ENCODE data around the gene GPA33.

Gene GPA33

DNA sequence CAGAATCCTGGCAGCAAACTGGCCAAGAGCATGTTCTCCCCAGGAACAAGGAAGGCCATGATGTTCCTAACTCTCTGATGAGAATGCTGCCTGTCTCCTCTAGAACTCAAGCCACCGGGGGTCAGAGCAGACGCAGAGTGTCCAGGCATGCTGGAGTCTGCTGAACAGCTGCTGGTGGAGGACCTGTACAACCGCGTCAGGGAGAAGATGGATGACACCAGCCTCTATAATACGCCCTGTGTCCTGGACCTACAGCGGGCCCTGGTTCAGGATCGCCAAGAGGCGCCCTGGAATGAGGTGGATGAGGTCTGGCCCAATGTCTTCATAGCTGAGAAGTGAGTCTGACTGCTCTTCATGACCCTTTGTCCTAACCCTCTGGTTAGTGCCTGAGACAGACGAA, 27.0 kb upstream of the GPA33 start:
- no peak for DNase-seq

DNA sequence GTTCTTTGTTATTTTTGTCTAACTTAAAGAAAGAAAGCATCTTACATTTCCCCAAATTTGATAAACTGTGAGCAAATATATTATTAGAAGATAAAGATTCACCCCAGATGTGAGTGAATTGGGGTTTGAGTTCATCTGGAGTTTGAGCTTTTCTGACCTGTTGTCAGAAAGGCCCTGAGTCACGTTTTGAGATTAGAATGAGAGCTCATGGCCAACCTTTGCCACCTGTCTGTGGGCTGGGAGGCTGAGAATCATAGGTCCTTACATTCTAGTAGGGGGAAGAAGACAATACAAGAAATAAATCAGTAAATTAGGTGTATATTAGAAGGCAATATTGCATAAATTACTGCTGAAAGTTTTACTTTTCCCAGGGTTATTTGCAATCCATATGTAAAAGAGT, 26.0 kb upstream of the GPA33 start:
- no peak for DNase-seq

DNA sequence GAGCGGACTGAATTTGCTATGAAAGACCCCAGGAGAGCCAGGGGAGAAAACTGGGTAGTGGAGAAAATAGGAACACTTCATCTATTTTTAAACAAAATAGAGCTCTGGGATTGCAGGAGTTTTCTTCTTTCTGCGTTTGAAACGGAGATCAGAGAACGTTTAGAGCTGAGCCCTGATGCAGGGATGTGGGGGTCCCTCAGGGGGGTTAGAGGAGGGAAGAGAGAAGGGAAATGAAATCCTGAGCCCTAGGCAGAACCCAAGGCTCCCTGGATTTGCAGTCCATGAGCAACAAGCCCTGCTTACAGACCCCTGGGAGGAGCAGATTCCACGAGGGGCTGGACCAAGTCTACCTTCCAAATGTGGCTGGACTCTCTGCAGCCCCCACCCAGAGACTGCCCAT, 25.5 kb upstream of the GPA33 start:
- DNase-seq = no peak

DNA sequence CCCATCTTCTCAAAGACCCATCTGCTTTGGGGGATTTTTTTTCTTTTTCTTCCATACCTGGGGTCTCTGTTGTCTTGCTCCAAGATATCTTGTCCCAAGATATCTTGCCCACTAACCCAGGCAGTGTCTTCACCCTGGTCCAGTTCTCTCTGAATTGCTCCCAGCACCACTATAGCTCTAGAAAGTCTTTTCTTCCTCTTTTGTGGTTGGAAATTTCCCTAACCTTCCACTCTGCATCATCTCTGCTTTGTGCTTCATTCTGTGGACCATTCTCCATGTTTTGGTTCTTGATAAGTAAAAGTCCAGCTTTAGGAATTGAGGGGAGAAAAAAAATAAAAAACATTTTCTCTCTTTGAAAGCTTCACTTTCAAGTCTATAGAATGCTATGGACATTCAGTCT, 24.5 kb upstream of the GPA33 start:
- no peak for DNase-seq

DNA sequence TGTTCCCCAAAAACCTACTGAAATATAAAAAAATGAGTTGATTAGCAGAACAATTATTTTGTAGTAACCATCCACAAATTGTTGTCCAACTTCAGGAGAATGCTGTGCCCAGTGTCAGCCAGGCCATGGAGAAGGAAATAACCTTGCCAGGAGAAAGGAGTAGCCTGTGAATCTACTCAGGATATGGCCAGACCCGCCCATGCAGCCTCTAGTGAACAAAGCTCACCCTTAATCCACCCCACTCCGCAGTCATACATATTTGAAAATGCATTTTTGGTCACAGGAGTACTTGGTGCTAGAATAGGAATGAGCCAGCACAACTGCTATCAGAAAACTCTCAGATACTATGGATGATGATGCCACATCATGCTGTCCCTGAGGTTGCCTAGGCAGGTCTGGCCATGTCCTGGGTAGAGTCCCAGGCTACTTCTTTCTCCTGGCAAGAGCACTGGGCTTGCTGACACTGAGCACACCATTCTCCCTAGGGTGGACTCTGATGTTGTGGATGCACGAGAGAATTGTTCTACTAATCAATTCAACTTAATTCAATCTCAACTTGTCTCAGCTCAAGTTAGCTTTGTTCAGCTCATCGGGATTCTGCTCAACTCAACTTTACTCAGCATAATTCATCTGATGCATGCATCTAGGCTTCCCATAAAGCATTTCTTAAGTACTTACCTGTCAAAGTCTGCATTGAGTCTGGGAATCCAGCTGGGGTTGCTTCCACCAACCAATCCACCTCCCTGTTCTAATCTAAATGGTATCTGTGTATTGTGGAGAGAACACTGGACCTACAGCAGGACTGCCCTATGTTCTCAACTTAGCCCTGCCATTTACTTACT, 21.9 kb upstream of the GPA33 start:
- no peak for DNase-seq

DNA sequence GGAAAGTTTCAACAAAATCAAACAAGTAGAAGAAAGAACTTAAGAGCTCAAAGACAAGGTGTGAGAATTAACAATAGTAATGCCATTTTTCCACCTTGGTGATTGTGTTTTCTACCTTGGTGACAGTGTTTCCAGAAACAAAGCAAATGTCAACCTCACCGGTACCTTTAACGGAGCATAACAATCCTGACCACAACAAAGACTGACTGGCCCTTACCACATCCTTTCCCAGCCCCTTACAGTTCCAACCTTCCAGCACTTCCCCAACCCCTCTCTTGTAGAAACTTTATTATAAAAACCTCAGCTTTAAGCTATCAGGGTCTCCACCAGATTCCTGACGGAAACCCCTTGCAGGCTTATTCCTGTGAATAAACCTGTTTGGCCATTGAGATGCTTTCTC, 20.4 kb upstream of the GPA33 start:
- DNase-seq = no peak

DNA sequence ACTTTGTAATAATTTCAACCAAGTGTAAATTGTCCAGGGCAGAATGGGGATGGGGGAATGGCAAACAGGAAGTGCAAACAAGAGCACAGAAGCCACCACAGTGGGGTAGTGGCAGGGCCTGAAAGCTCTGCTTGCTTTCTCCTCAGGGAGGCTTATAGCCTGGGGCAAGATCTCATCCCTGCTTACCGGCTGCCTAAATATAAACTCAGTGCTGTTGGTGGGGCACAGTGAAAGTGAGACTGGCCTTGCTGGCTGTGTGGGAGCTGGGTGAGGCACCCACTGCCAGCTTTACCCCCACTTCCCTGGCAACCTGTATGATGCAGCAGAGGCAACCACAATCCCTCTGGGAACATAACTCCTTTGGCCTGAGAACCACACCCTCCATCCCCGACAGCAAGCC, 18.9 kb upstream of the GPA33 start:
- no peak for DNase-seq

DNA sequence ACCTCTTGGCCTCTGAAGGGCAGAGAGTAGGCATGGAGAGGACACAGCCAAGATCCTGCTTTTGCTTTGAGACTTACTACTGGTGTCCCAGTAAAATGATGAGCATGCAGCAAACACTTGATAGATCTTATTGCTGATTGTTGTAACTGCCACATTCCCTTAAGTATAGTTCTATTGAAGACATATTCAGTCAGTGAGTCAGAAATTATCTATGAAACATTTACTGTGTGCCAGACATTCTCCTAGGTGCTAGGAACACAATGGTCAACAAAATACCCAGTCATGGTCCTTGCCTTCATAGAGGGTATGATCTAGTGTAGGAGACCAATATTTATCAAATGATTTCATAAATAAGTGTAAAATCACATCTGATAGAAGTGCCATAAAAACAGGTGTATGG, 17.3 kb upstream of the GPA33 start:
- no peak for DNase-seq

DNA sequence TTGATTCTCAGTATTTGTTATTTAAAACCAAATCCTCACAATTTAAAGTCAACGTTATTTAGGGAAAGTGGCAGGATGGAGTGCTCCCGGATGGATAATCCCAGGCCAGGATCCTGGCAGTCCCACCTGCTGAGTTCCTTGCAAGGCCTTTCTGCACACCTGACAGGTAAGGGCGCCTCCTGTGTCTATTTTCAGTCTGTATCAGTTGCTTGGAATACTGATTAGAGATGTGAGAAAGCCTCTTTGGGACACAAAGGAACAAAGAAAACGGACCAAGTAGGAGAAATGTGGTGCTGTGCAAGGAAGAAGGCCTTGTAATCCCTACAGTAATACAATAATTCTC, 15.9 kb upstream of the GPA33 start:
- no peak for DNase-seq

DNA sequence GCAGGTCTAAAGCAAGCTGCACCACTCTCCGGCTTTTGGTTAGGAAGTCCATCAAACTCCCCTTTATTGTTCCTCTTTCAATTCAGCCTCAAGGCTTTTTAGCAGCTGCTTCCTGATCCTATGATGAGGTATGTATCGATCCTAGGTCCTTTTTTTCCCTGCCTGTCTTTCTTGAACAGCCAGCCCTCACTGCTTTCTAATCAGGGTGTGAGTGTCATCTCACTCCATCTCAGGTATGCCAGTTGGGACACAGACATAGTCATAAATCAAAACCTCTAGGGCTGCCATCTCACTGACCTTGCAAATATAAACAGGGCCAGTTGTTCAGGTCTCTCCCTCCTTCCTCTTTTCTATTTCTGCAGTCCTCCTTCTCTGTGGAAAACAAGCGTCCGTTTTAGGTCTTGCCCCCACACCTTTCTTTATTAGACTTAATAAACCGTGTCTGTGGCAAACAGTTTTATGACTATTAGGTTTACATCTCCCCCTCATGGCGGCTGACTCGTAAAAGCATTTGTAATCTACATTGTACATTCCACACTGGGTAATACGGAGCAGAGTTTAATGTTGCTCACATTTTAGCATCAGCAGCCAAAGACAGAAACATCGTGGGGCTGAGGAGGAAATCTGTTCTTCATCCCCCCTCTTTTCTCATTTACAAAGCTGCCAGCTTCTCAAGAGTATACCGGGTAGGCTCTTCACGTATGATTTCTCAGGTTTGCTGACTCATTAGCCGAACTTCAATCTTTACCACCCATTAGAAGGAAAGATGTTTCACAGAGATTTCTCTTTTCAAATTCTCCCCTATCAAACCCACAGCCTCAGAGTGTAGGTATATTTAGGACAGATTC, 15.3 kb upstream of the GPA33 start:
- no peak for DNase-seq

DNA sequence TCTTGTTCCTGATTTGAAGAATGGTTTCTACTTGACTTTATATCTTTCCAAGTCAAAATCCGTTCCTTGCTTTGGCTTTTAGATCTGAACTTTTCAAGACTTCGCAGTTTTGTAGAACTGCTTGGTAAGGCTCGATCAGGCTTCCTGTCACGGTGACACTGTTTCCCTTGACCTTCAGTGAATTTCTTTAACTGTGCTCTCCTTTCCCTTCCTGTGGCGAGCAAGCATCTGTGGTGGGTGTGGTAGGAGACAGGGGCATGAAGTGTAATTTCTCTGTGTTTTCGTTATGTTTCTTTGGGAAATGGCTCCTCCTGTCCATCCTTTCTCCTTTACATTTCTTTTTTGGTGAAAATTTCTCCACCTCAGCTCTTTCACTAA, 14.1 kb upstream of the GPA33 start:
- DNase-seq = no peak

DNA sequence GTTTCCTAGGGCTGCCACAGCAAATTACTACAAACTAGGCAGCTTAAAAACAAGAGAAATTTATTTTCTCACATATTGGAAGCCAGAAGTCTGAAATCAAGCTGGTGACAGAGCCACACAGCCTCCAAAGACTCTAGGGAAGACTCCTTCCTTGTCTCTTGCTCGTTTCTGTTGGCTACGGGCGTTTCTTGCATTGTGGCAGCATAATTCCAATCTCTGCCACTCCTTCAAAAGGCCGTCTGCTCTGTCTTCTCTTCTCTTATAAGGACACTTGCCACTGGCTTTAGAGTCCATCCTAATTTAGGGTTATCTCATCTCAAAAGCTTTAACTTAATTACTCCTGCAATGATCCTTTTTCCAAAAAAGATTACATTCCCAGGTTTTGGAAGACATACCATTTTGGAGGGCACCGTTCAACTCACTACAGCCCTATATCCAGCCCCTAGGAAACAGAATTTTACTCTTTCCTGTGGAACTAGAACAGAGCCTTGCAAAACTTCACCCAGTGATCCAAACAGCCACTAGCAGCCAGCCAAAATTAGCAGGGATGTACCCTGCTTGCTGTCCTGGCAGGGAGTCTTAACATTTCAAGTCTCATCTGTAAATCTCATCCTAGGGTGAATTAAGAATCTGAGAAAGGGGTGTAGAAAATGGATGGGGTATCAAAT, 12.9 kb upstream of the GPA33 start:
- DNase-seq = no peak

DNA sequence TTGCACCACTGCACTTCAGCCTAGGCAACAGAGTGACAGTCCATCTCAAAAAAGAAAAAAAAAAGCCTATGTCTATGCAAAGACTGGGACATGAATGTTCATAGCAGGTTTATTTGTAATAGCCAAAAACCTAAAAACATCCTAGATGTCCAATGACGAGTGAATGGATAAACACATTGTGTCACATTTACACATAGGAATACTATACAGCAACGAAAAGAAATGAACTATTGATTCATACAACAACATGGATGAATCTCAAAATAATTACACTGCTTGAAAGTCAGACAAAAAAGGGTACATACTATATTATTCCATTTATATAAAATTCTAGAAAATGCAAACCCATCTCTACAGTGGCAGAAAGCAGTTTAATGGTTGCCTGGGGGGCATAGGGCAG, 11.6 kb upstream of the GPA33 start:
- no peak for DNase-seq

DNA sequence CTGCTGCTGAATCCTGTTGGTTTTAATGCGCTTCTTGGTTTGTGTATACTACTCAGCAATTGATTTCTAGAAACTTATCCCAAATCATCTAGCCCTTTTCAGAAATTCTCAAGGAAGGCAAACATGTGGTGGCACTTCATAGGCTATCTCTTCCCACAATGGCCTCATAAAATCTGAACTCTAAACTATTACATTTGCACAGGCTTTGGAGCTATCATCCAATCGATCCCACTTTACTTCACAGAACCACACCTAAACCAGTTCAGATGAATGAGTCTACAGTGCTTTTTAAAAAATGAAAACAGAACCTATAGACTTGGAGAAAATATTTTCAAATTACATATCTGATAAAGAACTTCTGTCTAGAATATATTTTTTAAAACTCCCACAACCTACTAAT, 10.6 kb upstream of the GPA33 start:
- DNase-seq = no peak

DNA sequence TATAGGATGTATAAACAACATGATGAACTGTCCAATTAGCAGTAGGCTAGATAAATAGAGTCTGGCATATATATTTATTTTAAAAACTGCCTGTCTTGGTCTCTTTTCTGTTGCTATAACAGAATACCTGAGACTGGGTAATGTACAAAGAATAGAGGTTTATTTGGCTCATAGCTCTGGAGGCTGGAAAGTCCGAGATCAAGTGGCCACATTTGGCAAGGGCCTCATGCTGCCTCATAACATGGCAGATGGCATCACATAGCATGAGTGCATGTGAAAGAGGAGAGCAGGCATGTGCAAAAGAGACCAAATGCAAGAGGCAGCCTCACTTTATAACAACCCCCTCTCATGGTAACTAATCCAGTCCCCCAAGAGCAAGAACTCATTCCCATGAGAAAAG, 9.7 kb upstream of the GPA33 start:
- DNase-seq = no peak

DNA sequence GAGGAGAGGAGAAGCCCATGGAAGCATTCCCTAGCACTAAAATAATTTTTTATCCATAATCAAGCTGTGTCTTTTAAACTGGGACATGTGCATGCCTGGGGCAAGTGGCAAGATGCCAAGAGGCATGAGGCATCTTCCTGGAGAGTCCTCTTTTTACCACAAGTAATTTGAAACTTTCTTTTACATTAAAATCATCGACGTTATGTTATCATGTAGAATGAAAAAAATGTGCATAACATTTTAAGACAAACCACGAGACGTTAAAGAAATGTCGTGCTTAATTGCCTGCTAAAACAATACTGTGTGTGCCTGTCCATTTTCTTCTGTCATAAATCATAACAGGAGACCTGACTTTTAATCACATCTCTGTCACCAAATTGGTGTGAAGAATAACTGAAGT, 5.2 kb upstream of the GPA33 start:
- DNase-seq = no peak

DNA sequence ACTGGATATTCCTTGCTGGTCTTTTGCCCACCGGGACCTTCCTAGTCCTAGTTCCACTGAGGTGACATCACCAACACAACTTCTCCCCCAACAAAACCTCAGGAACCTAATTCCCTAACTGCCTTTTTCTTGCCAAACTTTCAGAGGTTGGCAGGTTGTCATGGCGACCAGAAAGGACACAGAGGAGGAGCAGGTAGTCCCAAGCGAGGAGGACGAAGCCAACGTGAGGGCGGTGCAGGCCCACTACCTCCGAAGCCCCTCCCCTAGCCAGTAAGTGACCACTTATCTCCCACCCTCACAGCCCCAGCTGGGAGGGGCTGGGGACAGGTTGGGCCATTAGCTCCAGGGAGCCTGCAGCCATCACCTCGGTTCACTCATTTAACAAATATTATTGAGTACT, 4.5 kb upstream of the GPA33 start:
- DNase-seq = no peak

DNA sequence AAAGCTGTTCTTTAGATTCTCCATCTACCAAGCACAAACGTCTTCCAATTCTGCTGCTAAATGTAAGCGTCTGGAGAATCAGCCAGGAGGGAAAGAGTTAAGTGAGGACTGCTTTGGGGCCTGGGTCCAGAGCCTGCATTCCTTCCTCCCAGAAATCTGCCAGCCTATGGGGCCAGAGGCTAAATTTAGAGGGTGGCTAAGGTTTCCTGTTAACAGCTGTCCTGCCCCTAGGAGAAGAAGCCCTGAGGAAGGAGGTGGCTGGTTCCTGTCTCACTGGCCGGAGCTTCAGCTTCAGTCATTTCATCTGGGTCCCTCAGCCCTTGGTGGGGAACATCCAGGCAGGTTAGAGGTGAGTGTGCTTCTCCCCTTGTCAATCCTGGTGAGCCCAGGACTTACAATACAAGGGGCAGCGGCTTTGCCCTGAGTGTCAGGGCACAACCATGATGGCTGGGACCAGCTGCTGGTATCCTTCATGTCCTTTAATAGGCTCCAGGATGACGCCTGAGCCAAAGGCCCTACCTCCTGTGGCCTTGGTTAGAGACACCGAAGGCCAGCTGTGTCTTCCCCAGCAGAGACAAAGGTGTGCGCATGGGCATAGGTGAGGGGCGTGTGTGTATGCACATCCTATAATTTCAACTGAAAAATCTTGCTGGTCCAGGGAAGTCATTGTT, 3.8 kb upstream of the GPA33 start, which contains the start of gene STYXL2:
STYXL2 (plus strand) TSS at position 230 of the 671 bp plus-strand sequence. CDS start 775 bp downstream, outside the sequence.
- no peak for DNase-seq

DNA sequence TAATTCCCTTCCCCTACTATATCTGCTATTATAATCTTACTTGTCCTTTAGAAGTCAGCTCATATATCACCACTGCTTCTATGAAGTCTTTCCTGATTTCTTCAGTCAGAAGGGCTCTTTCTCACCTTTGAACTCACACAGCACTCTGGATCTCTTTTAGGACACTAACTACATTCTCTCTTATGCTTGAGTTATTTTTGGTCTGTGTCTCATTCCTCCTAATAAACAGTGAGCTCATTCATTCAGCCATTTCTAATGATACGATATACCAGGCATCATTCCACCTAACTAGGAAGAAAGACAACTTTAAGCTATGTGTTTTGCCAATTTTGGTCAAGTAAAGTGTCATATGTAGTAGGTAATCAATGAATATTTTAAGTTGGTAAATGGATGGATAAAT, 2.5 kb upstream of the GPA33 start:
- no peak for DNase-seq

DNA sequence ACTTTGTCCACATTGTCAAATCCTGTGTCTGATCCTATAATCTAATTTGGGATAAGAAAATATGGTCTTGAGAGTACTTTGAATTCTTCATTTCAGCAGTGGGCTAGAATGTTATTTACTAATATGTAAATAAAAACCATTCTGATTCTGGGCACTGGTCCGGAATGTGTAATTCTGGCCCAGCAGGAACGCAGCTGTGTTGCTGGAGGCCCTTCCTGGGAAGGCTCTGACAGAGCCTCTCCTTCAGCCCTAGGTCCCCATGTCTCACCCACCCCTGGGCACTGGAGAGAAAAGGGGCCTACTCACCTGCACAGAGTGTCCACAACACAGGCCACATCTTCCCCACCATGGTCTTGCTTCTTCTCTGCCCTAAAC, 251 bp downstream of the GPA33 start:
- no peak for DNase-seq

DNA sequence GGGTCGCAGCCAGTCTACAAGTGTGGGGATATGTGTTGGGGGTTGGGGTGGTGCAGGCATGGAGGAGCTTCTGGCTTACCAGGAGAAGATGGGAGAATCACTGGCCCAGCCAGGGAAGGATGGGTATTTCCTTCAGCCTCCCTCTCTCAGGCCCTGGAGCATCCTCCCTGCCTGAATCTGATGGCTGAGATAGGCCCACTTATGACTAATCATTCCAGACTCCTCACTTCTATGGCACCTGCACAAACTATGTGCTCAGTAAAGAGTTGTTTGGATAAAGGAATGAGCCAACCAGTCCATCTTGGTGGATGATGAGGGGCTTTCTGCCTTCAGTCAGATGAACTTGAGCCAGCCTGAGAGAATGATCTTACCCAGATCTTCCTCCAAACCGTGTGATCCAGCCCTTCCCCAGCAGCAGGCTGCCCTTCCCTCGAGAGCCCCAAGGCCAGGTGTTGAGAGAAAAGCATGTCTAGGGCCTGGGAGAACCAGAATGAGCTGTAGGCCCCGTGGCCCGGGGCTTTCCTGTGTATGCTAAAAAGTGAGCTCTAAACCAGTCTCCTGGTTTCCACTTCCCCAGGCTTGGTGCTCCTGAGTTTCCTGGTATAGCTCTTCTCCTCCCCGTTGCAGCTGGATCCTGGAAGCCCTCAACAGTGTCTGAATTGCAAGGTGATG, 1.3 kb downstream of the GPA33 start:
- no peak for DNase-seq

DNA sequence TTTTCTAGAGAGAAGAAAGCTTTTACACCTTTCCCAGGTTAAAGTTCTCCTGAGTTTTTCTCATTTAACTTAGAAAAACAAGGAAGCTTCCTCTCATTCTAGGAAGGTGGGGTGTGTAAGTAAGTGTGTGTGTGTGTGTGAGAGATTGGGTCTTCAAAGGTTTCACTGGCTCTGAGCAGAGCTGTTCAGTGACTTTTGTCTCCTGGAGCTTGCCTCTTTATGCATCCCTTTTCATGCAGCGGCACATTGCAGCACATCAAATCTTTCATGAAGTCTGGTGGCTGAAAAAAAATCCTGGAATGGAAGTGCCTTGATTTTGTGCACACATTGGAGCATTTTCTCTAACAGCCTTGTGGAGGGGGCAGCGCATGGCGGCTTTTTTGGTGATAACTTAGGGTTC, 3.4 kb downstream of the GPA33 start:
- no peak for DNase-seq

DNA sequence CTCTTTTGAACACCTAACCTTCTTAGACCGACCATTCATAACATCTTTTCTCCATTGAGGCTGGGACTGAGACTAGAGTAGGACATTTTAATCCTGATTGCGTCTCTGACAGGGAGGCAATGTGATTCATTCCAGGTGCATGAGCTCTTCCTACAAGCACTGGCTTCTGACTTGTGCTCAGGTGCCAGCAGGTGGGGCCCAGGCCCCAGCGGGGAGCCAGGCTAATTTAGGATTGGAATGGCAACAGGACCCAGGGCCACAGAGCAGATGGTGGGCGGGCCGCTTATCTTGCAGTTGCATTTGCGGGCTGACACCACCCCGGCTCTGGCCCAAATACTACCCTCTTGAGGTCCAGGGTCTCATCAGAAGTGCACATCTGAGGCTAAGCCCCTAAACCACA, 4.1 kb downstream of the GPA33 start:
- DNase-seq = no peak
